ENCODE measurements around the gene GHRH.

DNA sequence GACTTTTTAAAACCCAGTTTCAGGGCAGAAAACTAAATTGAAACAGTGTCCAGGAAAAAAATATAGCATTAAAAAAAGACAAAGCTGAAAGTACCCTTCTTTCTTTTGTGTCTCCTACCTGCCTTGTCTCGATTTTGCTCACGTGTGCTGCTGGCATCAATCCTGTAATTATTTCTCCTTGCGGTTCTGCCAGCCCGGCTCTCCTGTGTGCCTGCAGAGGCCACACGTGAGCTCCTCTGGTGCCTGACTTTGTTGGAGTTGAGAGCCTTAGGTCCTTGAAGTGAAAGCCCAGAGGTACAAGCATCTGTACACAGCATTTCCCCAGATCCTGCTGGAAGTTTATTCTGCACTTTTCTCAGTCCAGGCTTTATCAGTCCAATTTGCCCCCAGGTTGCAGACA lies 36.5 kb downstream of the GHRH start:
- TF ChIP-seq, protein P1, sequence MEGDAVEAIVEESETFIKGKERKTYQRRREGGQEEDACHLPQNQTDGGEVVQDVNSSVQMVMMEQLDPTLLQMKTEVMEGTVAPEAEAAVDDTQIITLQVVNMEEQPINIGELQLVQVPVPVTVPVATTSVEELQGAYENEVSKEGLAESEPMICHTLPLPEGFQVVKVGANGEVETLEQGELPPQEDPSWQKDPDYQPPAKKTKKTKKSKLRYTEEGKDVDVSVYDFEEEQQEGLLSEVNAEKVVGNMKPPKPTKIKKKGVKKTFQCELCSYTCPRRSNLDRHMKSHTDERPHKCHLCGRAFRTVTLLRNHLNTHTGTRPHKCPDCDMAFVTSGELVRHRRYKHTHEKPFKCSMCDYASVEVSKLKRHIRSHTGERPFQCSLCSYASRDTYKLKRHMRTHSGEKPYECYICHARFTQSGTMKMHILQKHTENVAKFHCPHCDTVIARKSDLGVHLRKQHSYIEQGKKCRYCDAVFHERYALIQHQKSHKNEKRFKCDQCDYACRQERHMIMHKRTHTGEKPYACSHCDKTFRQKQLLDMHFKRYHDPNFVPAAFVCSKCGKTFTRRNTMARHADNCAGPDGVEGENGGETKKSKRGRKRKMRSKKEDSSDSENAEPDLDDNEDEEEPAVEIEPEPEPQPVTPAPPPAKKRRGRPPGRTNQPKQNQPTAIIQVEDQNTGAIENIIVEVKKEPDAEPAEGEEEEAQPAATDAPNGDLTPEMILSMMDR (IDR thresholded peaks at IDR 0.05), result no peak
- no peak for TF ChIP-seq SIN3A (IDR thresholded peaks at IDR 0.05; ENCODE audit: borderline replicate concordance, insufficient read depth, low read depth, low read length)
- TF ChIP-seq, protein P2, sequence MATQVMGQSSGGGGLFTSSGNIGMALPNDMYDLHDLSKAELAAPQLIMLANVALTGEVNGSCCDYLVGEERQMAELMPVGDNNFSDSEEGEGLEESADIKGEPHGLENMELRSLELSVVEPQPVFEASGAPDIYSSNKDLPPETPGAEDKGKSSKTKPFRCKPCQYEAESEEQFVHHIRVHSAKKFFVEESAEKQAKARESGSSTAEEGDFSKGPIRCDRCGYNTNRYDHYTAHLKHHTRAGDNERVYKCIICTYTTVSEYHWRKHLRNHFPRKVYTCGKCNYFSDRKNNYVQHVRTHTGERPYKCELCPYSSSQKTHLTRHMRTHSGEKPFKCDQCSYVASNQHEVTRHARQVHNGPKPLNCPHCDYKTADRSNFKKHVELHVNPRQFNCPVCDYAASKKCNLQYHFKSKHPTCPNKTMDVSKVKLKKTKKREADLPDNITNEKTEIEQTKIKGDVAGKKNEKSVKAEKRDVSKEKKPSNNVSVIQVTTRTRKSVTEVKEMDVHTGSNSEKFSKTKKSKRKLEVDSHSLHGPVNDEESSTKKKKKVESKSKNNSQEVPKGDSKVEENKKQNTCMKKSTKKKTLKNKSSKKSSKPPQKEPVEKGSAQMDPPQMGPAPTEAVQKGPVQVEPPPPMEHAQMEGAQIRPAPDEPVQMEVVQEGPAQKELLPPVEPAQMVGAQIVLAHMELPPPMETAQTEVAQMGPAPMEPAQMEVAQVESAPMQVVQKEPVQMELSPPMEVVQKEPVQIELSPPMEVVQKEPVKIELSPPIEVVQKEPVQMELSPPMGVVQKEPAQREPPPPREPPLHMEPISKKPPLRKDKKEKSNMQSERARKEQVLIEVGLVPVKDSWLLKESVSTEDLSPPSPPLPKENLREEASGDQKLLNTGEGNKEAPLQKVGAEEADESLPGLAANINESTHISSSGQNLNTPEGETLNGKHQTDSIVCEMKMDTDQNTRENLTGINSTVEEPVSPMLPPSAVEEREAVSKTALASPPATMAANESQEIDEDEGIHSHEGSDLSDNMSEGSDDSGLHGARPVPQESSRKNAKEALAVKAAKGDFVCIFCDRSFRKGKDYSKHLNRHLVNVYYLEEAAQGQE (IDR thresholded peaks at IDR 0.05; ENCODE audit: insufficient read depth in 1 of 2, low read depth in 2 of 2, low read length in 1 of 2), result no peak
- no peak for TF ChIP-seq POLR2AphosphoS5 (IDR thresholded peaks at IDR 0.05; ENCODE audit: low read depth, low read length)
